ENCODE results near the gene SLX9.

Gene SLX9

GRCh38 chr21:44893278-44893556 lies 46.6 kb upstream of the SLX9 start:
- no peak for DNase-seq (ENCODE audit: low spot score)
- no peak for TF ChIP-seq CTCF (IDR thresholded peaks at IDR 0.05; ENCODE audit: extremely low read depth, missing control alignments)

GRCh38 chr21:44893948-44894656 lies 45.7 kb upstream of the SLX9 start:
- TF ChIP-seq CTCF (IDR thresholded peaks at IDR 0.05; ENCODE audit: extremely low read depth, missing control alignments): no peak

DNA sequence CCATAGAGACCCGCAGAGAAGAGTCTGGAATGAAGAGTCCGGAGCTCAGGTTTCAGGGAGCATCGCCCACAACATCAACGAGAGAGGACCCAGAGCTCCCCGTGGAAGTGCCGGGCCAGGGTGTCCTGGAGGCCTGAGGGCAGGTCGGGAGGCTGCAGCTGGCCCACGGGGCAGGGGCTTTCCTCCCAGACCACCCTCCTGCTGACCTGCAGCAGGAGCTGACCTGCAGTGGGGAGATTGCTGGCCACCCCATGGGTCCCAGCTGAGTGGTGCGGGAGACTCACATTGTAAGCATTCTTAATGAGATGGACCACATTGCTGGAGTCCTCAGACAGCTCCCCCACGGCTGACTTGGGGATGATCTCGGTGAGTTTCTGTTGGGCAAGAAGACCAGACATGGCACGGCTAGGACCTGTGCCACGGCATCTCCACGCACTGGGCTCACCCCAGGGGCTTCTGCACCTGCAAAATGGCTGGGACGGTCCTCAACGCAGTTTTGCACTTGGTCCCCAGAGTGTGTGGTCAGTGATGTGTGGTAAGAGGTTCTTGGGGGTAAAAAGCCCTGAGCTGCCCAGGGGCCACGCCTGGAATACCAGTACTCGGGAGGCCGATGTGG lies 45.0 kb upstream of the SLX9 start:
- no peak for TF ChIP-seq CTCF (IDR thresholded peaks at IDR 0.05; ENCODE audit: extremely low read depth, missing control alignments)
- no peak for DNase-seq (ENCODE audit: low spot score)

More at GRCh38 chr21:44893948-44894656, 45.7 kb upstream of the SLX9 start:
- DNase-seq (ENCODE audit: low spot score): no peak

GRCh38 chr21:44895859-44896258 lies 44.0 kb upstream of the SLX9 start:
- no peak for DNase-seq (ENCODE audit: low spot score)
- no peak for TF ChIP-seq CTCF (IDR thresholded peaks at IDR 0.05; ENCODE audit: extremely low read depth, missing control alignments)

- no peak for TF ChIP-seq CTCF (IDR thresholded peaks at IDR 0.05; ENCODE audit: extremely low read depth, missing control alignments)
- DNase-seq (ENCODE audit: low spot score): no peak
These were observed 43.1 kb upstream of the SLX9 start for GRCh38 chr21:44896561-44897286.

DNA sequence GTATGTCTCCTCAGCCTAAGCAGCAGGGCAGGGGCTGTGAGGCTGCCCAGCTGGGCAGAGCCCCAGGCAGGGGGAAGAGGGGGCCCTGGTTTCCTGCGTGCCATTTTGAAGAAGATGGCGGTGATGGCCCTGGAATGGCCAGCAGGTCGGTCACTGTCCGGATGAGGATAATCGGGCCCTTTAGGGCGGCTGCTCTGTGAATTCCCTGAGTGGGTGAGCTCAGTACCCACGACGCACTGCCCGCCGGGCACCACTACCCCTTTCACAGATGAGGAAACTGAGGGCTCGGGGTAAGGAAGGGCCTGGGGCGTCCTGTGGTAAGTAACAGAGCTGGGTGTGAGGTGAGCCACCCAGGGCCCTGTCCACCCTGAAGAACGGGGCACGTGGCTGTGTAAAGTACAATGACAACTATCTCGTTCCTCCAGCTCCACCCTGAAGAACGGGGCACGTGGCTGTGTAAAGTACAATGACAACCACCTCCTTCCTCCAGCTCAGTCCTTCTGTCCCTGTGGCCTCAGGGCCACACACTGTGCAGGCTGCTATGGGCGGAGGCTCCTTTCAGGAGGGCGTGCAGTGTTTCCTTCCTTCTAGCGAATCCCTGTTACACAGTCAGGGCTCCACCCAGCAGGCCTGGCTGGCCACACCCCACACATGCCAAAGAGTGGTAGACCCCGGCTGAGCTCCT lies 42.4 kb upstream of the SLX9 start:
- DNase-seq (ENCODE audit: low spot score): no peak
- TF ChIP-seq CTCF (IDR thresholded peaks at IDR 0.05; ENCODE audit: extremely low read depth, missing control alignments): no peak

GRCh38 chr21:44898011-44898488 lies 41.8 kb upstream of the SLX9 start:
- no peak for DNase-seq (ENCODE audit: low spot score)
- no peak for TF ChIP-seq CTCF (IDR thresholded peaks at IDR 0.05; ENCODE audit: extremely low read depth, missing control alignments)

Data from GM20000 (cell line).